HG02678 (cell line): ENCODE data around the gene DAND5.

Source experiments
- ATAC-seq: cut with Tn5 transposase; IDR thresholded peaks from one replicate; pipeline ENCODE4 v1.9.1; 2021; ENCODE audit warnings: mild to moderate bottlenecking, moderate library complexity; ENCODE audit not compliant: unreplicated experiment

Gene DAND5

DNA sequence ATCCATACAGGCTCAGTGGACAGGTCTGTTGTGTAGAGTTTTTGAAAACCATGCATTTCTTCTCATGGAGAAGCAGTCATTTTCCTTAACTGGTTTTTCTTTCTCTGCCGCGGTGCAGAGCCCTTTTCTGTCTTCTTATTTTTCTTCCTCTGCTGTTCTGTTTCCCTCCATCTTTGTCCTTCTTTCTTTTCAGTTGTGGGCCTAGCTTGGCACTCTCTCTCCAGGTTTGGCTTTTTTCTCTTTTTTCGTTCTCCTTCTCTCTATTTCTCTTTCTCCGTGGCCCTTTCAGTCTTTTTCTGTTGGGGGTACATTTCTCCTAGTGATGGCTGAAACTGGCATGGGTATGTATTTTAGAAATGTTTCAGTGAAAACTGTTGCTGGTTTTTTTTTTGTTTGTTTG is 50.0 kb downstream of the DAND5 start:
- no peak for ATAC-seq

DNA sequence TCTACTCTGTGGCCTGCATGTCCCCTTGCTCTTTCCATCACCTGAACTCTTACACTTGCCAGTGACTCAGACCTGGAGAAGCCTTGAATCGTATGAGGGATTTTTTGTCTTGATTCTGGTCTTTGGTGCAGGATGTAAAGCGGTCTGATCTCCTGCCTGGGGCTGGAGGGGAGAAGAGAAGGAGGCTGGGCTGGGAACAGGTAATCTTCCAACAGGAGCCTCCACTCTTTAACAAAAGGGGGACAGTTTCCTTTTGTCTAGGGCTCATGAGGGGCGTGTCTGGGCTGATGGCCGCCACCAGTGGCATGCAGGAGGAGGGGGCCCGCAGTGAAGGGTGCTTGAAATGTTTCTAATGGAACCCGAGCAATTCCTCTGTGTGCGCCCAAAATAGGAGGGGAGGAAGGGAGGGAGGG is 50.6 kb downstream of the DAND5 start:
- no peak for ATAC-seq

DNA sequence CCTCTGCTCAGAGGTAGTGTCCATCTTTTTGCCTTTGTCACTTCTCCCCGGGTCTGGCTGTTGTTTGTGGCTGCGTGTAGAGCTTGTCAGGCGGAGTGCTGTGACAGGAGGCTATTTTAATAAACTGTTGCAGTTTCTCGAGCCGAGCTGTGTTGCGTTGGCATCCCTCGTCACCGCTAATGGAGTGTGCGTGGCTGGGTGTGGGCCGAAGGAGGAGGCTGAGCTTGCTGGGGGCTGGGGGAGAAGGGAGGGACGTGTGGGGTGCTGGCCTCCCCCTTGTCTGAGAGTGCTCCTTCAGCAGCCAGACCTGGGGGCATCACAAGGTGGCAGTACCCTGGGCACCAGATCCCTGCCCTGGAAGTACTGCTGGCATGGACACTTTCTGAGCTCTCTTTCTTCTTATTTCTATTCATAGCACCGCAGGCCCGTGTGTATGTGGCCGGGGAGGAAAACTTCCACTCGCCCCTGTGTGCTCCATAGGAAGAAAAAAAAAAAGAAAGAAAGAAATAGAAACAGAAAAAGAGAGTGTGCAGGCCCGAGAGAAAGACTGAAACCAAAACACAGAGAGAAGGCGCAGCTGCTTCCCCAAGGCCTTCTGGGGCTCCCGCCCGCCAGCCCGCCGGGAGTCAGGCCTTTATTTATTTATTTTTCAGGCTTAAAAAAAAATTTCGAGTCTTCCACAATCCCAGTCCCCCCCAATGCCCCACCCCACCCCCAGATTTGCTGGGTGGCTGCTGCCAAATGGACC is 52.9 kb downstream of the DAND5 start:
- no peak for ATAC-seq

GRCh38 chr19:13022859-13023636 is 53.7 kb downstream of the DAND5 start:
- no peak for ATAC-seq

- ATAC-seq: no peak
These were observed 54.3 kb downstream of the DAND5 start for GRCh38 chr19:13023656-13024055.
